NB4 (cell line): ENCODE results near the gene METTL22.

ENCODE experiments used
- CTCF ChIP-seq: IDR thresholded peaks from one replicate; pipeline ENCODE4 v1.5.1; 2012; ENCODE audit warnings: low read depth, low read length
- MYC ChIP-seq: IDR thresholded peaks from 2 replicates; pipeline ENCODE4 v1.6.1; 2011; ENCODE audit warnings: low read depth, low read length
- POLR2A ChIP-seq: IDR thresholded peaks from 2 replicates; pipeline ENCODE4 v1.6.1; 2011; ENCODE audit warnings: mild to moderate bottlenecking; ENCODE audit not compliant: insufficient read length; ENCODE audit errors: extremely low read depth
- TF ChIP-seq, protein P1 (sequence below): IDR thresholded peaks from 2 replicates; pipeline ENCODE4 v1.6.1; 2011; ENCODE audit warnings: low read depth, low read length

DNA sequence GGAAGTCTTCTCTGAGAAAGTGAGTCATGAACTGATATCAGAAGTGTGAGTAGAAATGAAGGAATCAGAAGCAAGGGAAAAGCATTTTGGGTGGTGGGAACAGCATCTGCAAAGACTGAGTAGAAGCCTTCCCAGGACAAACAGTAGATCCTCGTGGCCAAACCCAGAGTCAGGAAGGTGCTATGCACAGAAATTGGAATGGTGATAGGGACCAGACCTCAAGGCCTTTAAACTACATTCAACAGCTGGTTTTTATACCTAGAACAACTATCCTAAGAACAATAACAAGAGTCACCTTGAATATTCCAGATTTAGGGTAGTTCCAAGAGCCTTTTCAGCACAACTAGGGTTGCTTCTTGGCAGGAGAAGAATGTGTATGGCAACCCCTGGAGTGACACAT is 68.2 kb downstream of the METTL22 start:
- no peak for TF ChIP-seq CTCF
- no peak for TF ChIP-seq POLR2A
- TF ChIP-seq, protein P1, sequence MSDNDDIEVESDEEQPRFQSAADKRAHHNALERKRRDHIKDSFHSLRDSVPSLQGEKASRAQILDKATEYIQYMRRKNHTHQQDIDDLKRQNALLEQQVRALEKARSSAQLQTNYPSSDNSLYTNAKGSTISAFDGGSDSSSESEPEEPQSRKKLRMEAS, result no peak
- no peak for TF ChIP-seq MYC
